ENCODE results near the gene ESYT3.

Gene ESYT3, protein sequence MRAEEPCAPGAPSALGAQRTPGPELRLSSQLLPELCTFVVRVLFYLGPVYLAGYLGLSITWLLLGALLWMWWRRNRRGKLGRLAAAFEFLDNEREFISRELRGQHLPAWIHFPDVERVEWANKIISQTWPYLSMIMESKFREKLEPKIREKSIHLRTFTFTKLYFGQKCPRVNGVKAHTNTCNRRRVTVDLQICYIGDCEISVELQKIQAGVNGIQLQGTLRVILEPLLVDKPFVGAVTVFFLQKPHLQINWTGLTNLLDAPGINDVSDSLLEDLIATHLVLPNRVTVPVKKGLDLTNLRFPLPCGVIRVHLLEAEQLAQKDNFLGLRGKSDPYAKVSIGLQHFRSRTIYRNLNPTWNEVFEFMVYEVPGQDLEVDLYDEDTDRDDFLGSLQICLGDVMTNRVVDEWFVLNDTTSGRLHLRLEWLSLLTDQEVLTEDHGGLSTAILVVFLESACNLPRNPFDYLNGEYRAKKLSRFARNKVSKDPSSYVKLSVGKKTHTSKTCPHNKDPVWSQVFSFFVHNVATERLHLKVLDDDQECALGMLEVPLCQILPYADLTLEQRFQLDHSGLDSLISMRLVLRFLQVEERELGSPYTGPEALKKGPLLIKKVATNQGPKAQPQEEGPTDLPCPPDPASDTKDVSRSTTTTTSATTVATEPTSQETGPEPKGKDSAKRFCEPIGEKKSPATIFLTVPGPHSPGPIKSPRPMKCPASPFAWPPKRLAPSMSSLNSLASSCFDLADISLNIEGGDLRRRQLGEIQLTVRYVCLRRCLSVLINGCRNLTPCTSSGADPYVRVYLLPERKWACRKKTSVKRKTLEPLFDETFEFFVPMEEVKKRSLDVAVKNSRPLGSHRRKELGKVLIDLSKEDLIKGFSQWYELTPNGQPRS

DNA sequence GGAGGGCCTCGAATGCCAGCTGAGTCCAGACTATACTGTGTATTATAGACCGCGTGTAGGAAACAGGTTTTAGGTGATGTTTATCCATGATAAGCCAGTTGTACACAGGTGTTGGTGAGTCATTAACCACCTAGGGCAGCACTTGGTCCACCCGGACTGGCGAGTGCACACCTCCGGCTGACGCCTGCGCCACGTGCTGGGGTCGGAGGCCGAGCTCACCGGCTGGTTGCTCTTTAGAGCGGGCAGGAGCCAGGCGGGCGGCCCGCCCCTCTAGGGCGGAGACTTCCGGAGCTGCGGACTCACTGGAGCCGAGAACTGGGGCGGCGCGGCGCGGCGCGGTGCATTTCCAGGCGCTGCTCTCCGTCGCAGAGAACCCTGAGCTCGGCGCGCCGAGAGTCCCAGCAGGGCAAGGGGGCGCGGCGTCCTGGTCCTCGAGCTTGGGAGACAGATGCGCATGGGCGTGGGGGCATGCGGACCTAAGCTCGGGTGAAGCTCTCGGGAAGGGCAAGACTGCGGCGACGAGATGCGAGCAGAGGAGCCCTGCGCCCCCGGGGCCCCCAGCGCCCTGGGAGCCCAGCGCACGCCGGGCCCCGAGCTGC lies at the start of gene ESYT3:
Gene ESYT3 (plus strand): TSS at position 341 of the 599 bp plus-strand sequence. CDS start 183 bp downstream, at position 524.
- DNase-seq (ENCODE audit: low read depth), result peak; percentile 65

DNA sequence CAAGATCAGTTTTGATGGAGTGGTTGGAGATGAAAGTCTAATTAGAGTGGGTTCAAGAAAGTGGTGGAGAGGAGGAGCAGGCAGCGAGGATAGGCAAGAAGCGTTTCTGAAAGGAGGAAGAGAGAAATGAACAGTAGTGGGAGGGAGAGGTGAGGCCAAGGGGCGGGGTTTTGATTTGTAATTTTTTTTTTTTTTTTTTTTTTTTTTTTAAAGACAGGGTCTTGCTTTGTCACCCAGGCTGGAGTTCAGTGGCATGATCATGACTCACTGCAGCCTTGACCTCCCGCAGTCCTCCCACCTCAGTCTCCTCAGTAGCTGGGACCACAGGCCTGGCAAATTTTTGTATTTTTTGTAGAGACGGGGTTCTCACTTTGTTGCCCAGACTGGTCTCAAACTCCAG lies 49.4 kb upstream of the ESYT3 start:
- no peak for DNase-seq (ENCODE audit: low read depth)

DNA sequence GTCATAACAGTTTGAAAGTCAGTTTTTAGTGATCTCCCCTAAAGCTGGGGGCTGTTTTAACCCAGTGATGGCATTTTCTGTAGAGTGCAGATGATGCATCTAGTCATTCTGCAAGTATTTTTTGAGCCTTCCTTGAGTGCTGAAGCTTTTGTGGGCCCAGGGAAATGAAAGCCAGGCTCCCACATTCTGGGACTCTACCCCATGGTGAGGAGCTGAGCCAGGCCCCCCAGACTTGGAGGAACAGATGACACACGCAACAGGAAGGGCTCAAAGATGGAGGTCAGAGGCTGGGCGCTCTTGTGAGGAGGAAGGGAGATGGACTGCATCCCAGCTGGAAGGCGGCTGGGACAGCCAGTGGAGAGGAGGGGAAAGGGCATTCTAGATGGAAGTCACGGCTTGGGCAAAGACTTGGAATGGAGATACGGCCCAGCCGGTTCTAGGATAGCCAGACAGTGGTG lies 45.2 kb upstream of the ESYT3 start:
- DNase-seq (ENCODE audit: low read depth), result no peak

DNA sequence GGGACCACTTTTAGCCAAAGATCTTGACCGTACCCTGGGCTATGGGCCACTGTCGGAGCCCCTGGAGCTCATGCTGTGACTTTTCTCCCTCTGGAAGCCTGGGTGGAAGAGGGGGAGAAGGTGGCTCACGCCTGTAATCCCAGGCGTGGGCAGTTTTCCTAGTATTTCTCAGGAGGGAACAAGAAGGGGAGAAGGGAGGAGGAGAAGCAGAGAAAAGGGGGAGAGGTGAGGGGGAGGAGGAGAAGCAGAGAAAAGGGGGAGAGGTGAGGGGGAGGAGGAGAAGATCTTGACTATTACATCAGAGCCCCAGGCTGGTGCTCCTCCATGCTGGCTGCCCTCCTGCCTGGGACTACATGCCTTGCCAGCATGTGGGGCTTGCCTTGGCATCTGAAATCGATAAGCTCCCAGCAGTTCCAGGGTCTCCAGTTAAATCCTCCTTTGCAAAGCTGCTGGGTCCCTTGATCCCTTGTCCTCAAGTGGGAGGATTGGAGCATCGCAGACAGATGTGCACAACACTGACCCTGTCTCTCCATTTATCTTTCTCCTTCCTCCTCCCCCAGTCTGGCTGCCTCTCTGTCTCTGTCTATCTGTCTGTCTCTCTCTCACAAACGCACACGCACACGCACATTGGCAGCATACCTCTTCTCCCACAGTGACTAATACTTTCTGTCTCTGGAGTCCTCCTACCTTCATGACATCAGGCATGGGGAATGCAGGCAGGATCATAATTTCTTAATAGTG lies 44.4 kb upstream of the ESYT3 start:
- no peak for DNase-seq (ENCODE audit: low read depth)

DNA sequence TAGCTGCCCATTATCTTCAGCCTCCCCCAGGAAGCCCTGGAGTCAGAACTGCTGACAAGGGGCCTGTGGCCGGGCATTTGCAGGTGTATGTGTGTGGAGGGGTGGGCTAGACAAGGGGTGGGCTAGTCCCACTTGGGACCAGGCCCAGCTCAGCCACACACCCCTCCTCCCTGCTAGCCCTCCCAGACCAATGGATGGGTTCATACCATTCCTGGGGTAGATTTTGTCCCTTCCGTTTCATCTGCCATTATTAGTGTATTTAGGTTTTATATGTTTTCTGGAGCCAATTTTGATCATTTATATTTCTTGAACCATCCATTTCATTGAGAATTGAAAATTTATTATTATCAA lies 43.9 kb upstream of the ESYT3 start:
- no peak for DNase-seq (ENCODE audit: low read depth)

DNA sequence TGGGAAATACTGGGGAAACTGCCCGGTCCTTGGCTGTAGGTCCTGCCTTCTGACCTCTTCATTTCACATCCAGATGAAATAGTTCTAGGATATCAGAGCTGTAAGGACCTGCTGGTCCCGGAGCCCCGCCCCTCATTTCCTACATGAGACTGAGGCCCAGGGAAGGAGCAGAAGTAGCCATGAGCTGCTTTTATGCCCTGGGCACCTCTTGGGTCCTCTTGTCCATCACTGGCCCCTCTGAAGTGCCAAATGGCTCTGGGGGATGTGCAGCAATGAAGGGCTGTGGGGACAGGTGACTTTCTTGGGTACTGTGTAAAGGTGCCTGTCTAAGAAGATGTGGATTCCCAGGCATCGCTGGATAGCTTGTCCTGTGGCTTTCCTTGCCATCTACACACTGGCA lies 40.3 kb upstream of the ESYT3 start:
- no peak for DNase-seq (ENCODE audit: low read depth)

DNA sequence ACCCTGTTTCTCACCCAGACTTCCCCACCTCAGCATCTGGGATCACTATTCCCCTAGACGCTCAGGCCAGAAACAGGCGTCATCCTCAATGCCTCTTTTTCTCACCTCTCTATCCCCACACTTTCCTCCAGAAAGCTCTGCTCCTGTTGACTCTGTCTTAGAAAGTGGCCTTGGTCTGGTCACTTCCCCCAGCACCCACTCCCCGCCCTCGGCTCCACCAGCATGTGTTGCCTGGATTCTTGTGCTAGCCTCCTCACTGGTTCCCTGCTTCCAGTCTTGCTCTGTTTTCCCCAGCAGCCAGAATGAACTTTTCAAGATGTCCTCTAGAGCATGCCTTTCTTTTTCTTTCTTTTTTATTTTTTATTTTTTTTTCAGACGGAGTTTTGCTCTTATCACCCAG lies 39.7 kb upstream of the ESYT3 start:
- DNase-seq (ENCODE audit: low read depth), result no peak

DNA sequence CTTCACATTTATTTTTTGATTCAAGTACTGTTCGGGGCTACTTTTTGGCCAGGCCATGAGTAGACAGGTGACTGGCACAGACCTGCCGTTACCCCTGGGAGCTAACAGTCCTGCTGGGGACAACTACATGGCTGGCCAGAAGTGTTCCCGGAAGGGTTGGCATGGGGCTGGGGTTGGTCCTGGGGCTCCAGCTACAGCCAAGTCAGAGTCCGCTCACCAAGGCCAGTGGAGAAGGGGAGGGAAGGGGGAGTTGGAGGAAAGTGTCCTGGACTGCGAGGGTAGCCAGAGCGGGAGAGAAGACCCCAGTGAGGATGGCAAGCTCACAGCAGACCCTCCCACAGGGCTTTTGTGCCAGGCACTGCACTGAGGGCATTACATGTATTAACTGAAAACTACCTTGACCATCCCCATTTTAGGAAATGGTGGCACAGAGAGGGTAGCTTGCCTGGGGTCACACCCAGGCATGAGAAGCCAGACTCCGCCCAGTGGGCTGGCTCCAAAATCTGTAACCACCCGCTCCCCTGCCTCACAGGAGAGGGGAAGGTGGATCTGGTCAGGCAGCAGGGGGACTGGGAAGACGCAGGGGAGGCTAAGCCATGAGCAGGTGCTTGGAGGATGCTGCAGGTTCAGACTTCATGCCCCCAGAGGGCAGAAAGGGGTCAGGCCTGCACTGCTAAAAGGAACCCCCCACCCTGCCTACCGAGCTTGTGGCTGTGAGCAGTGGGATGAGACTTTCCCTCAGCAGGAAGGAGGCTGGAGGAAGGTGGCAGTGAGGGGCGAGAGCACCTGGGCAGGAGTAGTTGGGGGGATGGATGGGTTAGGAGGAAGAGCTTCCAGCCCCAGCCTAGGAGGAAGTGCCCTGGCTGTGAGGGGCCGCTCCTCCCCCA lies 38.3 kb upstream of the ESYT3 start:
- DNase-seq (ENCODE audit: low read depth), result no peak

DNA sequence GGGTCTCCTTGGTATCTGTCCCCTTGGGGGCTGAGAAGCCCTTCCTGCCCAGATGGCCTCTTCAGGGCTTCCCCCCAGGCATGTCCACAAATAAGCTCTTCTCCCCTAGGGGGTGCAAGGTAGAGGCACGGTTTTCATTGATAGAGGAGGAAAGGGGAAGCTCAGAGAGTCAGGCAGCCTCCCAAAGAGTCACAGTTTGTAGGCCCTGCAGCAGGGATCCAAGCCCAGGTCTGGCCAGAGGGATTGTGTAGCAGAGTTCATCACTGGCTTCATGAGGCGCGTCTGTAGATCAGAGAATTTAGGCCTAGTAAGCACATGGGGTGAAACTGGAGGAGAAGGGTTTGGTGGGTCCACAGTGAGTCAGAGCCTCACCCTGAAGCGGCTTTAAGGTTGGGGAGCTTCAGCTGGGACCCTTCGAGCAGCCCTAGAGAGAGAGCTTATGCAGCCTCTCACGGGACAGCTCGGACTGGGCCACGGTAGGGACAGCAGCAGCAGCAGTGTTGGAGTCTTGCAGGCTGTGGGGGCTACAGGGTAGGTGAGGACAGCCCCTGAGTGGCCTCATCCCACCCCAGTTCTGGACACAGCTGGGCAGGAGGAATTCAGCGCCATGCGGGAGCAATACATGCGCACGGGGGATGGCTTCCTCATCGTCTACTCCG lies 37.5 kb upstream of the ESYT3 start:
- DNase-seq (ENCODE audit: low read depth), result no peak

DNA sequence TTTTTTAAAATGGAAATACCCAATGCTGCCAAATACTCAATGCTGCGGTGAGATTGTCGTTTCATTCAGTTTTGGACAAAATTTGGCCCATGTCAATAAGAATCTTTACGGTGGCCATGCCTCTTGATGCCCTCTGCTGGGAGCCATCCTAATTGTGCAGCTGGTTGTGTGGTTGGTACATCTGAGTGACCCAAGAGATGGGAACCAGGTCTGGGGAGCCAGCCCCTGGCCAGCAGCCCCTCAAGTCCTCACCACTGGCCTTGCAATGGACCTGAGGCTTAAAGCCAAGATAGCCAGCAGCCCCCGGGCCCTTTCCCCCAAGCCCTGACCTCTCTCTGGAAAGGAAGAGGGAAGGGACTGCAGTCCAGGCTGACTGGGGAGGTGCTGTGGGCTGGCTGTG lies 36.4 kb upstream of the ESYT3 start:
- DNase-seq (ENCODE audit: low read depth), result no peak

DNA sequence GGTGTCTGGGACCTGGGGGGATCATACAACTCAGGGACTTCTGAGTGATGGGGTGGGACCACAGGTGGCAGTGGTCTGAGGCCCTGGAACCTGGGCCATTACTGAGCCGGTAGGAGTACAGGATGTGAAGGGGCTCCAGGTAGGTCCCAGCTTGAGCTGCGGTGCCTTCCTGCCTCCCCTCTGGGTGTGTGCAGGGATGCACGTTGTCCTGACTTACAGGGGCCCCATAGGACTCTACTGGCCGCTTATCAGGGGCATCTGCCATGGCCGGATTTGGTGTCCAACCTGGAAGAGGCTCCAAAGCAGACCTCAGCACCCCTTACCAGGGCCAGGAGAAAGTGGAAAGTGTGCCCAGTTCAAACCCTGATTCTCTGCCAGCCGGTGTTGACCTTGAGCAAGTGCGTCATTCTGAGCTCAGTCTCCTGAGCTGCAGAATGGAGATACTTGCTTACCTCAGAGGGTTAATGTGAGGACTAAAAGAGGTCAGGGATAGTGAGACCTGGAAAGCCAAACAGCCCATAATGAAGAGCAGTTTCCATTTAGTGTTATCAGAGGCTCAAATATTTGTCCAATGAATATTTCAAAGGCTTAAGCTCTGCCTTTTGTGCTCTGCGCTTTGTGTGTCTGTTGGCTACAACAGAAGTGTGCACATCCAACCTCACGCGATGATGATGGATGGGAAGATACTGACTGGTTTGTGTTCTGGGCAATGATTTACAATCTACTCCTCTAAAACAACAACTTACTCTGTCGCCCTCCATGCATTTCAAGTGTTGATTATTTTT lies 35.4 kb upstream of the ESYT3 start:
- no peak for DNase-seq (ENCODE audit: low read depth)

DNA sequence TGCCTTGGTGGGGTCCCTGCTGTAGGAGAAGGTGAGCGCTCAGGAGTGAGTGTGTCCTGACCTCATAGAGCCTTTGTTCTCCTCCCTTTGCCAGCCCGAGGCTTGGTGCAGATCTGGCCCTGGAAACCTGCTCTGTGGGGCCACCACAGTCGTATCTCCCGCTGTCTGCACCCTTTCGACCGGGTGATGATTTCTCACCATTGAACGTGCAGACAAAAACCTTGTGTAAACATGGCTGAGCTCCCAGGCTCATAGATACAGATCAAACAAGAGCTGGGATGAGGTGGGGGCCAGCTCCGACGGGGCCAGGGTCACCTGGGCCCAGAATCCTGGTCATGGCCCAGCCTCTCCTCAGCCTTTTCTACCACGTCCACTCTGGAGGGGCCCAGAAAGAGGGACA lies 34.6 kb upstream of the ESYT3 start:
- no peak for DNase-seq (ENCODE audit: low read depth)

DNA sequence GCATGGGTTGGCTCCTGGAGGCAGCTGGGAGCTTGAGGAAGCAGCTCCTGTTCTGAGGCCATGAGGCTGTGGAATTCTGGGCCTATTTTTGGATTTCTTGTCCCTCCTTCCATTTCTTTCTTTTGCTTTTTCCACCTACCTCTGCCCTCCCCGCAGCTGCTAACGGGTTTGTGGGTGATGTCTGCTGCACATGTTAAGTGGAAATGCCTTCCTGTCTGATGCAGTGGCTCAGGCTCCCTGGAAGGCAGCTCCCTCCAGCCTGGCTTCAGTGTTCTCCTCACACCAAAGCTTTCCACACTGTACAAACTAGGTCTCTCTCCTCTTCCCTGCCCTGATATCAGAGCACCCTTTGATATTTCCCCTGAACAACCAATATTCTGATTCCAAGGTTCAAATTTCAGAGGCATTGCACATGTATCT lies 33.8 kb upstream of the ESYT3 start:
- no peak for DNase-seq (ENCODE audit: low read depth)

DNA sequence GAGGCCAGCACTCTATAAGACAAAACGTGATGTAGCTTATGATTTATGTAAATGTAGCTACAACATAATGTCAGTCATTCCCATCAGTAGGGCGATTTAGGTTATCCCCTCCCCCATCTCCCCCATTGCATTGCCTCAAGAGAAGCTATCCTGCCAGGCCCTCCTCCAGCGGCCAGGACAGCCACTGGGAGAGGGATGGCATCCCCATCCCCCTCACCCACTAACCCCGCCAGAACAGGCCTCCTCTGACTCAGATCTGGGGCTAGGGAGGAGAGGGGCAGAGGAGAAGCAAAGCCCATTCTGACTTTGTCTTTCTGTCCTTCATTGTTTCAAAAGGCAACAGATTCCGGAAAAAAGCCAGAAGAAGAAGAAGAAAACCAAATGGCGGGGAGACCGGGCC lies 32.6 kb upstream of the ESYT3 start:
- DNase-seq (ENCODE audit: low read depth), result no peak

DNA sequence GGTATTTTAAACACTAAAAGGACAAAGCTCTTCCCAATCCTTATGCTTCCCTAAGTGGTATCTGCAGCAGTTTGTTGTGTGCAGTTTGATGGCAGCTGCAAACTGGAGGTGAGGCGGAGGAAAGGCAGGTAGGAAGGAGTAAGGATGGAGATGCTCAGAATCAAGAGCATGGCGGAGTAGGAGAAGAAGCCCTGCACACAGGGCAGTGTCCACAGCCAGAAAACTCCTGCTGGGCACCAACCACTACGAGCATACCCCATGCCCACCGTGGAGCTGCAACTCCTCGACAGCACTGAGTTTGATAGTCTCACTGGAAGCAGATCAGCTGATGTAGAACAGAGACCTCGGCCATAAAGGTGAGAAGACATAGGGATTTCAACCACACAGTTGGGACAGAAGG lies 30.3 kb upstream of the ESYT3 start:
- DNase-seq (ENCODE audit: low read depth), result no peak

DNA sequence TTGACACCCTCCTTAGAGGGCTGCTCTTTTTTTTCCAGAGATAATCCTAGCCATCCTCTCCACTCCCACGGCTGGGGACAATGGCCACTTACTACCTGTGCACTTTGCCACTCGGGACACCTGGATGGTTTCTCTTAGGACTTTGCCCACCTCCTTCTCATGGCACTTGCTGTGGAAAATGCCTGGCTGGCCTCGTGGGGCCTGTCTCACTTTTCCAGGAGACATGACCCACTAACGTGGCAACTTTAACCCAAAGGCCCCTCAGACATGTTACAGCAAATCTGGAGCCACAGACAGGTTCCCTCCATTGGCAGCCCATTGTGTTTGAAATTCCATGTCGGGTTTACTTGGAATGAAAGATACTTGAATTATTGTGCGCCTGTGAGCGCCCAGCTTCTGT lies 29.4 kb upstream of the ESYT3 start:
- no peak for DNase-seq (ENCODE audit: low read depth)

DNA sequence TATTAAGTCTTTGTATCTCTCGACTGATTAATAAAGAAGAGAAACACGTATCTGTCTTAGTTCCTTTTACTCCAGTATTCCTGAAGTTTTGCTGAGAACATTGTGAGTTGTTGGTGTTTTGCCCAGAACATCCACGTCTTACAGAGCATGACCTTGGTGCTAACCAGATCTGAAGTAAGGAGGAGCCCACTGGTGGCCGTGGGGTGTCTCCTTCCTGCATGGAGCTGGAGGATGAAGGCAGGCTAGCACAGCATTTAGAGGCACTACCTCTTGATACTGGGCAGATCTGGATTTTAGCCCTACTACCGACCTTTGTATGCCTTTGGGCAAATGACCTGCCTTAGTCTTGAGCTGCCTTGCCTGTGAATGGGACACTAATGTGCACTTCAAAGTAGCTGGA lies 28.9 kb upstream of the ESYT3 start:
- DNase-seq (ENCODE audit: low read depth), result no peak

DNA sequence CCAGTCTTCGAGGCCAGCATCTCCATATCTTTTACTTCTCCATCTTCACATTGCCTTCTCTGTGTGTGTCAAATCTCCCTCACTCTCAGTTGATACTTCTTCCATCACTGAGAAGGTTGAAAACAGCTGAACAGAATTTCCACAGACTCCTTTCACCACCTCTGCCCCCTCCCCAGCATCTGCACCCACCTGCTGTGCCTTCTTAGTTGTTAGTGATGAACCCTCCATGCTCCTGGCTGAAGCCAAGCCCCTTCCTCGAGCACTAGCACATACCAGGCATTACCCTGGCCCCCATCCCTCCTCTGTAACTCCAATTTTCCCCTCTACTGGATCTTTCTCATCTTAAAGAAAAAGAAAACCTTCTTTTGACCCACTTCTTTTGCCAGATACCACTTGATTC lies 27.8 kb upstream of the ESYT3 start:
- no peak for DNase-seq (ENCODE audit: low read depth)

DNA sequence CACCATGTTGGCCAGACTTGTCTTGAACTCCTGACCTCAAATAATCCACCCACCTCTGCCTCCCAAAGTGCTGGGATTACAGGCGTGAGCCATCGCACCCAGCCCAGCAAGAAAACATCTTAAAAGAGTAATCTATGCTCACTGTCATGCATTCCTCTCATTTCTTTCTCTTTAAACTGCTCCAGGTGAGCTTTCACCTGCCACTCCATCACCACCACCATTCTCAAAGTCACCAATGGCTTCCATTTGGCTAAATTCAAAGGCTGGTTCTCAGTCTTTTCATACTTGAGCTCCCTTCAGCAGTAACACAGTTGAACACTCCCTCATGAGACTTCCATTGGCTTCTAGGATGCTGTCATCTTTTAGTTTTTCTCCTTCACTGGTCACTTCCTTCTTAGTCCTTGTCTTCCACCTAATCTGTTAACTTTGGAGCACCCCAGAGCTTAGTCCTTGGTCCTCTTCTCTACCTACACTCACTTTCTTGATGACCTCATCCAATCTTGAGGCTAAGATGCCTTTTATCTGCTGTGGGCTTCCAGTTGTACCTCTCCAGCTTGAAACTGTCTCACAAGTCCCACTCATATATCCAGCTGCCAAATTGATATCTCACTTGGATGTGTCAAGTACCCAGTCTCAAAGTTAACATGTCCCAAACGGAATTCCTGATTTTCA lies 27.0 kb upstream of the ESYT3 start:
- no peak for DNase-seq (ENCODE audit: low read depth)

Data from activated T-cell treated with anti-CD3 and anti-CD28 coated beads for 48 hours (primary cell).